ENCODE results near the gene MRPL37. TPM values are rescaled to one million over a fixed set of nuclear protein-coding genes. Genes with fewer than 3 reads are reported as not detected.

The MRPL37 gene
- total RNA-seq, 2 donors from 2014 or later = 34.9 to 41.8 TPM

DNA sequence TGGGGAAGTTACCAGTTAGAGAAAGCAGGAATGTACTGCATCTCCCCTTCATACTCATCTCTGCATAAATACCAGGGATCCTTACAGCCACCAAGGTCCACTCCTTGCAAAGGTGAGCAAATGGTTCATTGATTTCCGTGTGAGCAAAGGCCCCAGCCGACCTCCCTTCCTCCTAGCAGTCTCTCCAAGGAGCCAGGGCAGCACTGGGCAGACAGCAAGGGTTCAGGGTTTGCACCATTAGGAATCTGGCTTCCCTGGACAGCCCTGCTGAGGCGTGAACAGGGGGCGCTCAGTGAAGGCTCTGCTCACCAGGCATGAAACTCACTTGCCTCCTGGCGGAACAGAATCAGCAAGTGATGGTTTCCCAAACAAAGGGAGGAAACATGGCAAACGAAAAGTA is 65.7 kb downstream of the MRPL37 start:
- intact Hi-C loops (cut with DNase I) = no loop called here
- Histone ChIP-seq H3K4me3 (no peak overlapping the region), H3K36me3 (replicated peaks in 1 of 2; ENCODE audit: insufficient read depth in 1 of 2, low read depth in 2 of 2) (no peaks in the 10 kb centered on the region), H3K27ac (no peak overlapping the region), H3K4me1 (no peaks in the 10 kb centered on the region), H3K27me3 (no peaks in the 10 kb centered on the region), H3K9me3 (no peaks in the 10 kb centered on the region)
- 86 to 90% methylated on average over 6 of the region's 6 CpGs for WGBS, 2 donors
- ATAC-seq = no peak
- TF ChIP-seq POLR2A (IDR thresholded peaks at IDR 0.05) = no peak
- TF ChIP-seq, protein P1, sequence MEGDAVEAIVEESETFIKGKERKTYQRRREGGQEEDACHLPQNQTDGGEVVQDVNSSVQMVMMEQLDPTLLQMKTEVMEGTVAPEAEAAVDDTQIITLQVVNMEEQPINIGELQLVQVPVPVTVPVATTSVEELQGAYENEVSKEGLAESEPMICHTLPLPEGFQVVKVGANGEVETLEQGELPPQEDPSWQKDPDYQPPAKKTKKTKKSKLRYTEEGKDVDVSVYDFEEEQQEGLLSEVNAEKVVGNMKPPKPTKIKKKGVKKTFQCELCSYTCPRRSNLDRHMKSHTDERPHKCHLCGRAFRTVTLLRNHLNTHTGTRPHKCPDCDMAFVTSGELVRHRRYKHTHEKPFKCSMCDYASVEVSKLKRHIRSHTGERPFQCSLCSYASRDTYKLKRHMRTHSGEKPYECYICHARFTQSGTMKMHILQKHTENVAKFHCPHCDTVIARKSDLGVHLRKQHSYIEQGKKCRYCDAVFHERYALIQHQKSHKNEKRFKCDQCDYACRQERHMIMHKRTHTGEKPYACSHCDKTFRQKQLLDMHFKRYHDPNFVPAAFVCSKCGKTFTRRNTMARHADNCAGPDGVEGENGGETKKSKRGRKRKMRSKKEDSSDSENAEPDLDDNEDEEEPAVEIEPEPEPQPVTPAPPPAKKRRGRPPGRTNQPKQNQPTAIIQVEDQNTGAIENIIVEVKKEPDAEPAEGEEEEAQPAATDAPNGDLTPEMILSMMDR (IDR thresholded peaks at IDR 0.05) = no peak
- no peak for DNase-seq

DNA sequence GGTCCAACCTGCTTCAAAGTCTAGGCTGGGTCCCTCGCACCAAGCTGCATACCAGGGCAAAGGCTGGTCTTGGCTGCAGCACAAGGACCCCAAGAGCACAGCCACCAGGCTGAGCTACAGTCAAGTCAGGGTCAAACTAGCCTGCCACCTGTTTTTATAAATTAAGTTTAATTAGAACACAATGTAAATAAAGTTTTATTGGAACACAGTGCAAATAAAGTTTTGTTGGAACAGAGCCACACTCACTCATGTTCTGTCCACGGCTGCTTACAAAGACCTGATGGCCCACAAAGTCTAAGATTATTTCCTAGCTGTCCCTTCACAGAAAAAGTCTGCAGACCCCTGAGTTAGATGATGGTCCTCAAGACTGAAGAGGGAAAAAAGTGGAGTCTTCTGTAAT is 66.2 kb downstream of the MRPL37 start:
- no peaks in the 10 kb centered on the region for H3K4me1 ChIP-seq
- no peak for TF ChIP-seq POLR2A (IDR thresholded peaks at IDR 0.05)
- TF ChIP-seq, protein P1 (IDR thresholded peaks at IDR 0.05) = no peak
- DNase-seq = no peak
- H3K27me3 ChIP-seq = no peaks in the 10 kb centered on the region
- no peak overlapping the region for H3K27ac ChIP-seq
- WGBS, 2 donors = 97 to 98% methylated on average over 2 of the region's 2 CpGs
- no peak overlapping the region for H3K4me3 ChIP-seq
- no peaks in the 10 kb centered on the region for H3K36me3 ChIP-seq (replicated peaks in 1 of 2; ENCODE audit: insufficient read depth in 1 of 2, low read depth in 2 of 2)
- no peaks in the 10 kb centered on the region for H3K9me3 ChIP-seq
- ATAC-seq = no peak
- intact Hi-C loops (cut with DNase I) = no loop called here

DNA sequence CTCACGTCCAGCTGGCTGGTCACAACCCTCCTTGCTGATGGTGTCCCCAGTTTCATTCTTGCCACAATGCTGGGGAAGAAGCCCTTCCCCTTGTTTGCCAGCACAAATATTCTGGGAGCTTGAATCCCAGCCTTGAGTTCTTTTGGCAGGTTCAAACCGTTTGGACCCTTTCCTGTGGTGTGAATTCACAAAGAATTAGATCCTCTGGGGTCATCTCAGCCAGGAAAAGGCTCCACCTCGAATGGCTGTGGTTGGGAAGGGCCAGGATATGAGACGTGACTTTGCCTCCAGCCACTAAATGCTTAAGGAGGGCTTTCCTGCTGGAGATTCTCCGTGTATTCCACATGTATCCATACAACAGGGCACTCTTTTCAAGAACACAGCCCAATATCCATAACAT is 66.9 kb downstream of the MRPL37 start:
- Histone ChIP-seq H3K27ac (no peak overlapping the region), H3K4me1 (no peaks in the 10 kb centered on the region), H3K27me3 (no peaks in the 10 kb centered on the region), H3K36me3 (replicated peaks in 1 of 2; ENCODE audit: insufficient read depth in 1 of 2, low read depth in 2 of 2) (no peaks in the 10 kb centered on the region), H3K9me3 (no peaks in the 10 kb centered on the region), H3K4me3 (no peak overlapping the region)
- intact Hi-C loops (cut with DNase I) = no loop called here
- ATAC-seq (no peak), DNase-seq (no peak)
- WGBS, 2 donors = 75 to 86% methylated on average over 3 to 5 of the region's 5 CpGs
- no peak for TF ChIP-seq POLR2A (IDR thresholded peaks at IDR 0.05)
- TF ChIP-seq, protein P1 (IDR thresholded peaks at IDR 0.05) = no peak

Other genes starting within 250 kb of the MRPL37 start
- not detected for gene LDLRAD1, start 182.0 kb upstream of the MRPL37 start, total RNA-seq
- gene TMEM59, start 147.0 kb upstream of the MRPL37 start, total RNA-seq = 100 to 1,000 TPM in 1 of 2 donors, 10 to 100 TPM in 1; 89.5 to 131 TPM
- 1 to 10 TPM; 1.3 to 2.9 TPM for gene TCEANC2, start 146.6 kb upstream of the MRPL37 start, total RNA-seq
- not detected for gene CDCP2, start 47.2 kb upstream of the MRPL37 start, total RNA-seq
- 10 to 100 TPM in 1 of 2 donors, 1 to 10 TPM in 1; 6.5 to 13.2 TPM for gene CYB5RL, start 137 bp upstream of the MRPL37 start, total RNA-seq
- gene SSBP3, start 206.2 kb downstream of the MRPL37 start, total RNA-seq = 10 to 100 TPM in 1 of 2 donors, 1 to 10 TPM in 1; 7.9 to 23.1 TPM